Fibroblast of villous mesenchyme (primary cell): Measurements from ENCODE around the gene PGA3. TPM values are rescaled to one million over a fixed set of nuclear protein-coding genes. Genes with fewer than 3 reads are reported as not detected.
A peak's percentile ranks its signal among the peaks of the same experiment; 100 is the strongest.
"Not testable (repeated sequence)": the region's sequence is repeated elsewhere in the genome, so short reads cannot be mapped to it uniquely, and the experiment has no call there.

Experiments used
- DNase-seq: peaks from one replicate; pipeline ENCODE4 v3.0.0-alpha.2; 2010; ENCODE audit warnings: low read depth
- H3K4me3 ChIP-seq: 2 replicates; pipeline ENCODE4 v1.5.1; 2011; ENCODE audit warnings: low read depth, mild to moderate bottlenecking, low read length
- total RNA-seq: library from RNA; depleted of rRNA; stranded (reverse); fragments of >200 nt; gene quantifications from 2 replicates; pipeline ENCODE4 v1.2.3, GENCODE V29; 2012
- TF ChIP-seq, protein P1 (sequence below): IDR thresholded peaks from 2 replicates; pipeline ENCODE4 v1.5.1; 2012; ENCODE audit warnings: low read depth, mild to moderate bottlenecking, low read length; ENCODE audit not compliant: insufficient read depth

PGA3 gene
- total RNA-seq: 0.64 TPM in 1 of 2 replicates, not detected in the other

DNA sequence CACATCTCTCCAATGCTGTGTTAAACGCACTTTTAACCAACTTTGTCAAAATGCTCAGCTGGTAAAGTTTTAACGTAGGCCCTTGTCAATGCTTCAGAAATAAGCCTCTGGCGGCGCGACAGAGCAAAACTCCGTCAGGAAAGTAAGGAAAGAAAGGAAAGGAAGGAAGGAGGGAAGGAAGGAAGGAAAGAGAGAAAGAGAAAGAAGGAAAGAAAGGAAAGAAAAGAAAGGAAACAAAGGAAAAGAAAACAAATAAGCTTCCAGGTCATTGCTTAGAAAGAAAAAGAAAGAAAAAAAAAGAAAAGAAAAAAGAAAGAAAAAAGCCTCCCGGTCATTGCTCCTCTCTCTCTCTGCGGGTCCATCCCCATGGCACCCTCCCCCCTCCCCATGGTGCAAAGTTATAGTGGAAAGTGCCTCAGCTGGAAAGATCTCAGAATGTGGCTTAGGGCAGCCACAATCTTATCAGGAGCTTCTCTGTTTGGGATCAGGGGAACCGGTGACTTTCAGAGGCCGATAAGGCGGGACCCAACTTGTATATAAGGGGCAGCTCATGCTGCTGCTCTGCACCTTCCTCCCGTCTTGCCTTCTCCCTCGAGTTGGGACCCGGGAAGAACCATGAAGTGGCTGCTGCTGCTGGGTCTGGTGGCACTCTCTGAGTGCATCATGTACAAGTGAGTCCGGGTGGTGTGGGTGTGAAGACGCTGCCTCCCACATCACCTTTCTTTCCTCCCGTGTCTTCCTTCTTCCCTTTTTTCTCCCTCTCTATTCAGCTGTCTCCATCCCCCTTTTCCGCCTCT, at the start of gene PGA3:
TSS of gene PGA3 (plus strand) at position 566 of the 797 bp plus-strand sequence. CDS start at position 616, 50 bp downstream.
- not testable (repeated sequence) for DNase-seq, H3K4me3 ChIP-seq

DNA sequence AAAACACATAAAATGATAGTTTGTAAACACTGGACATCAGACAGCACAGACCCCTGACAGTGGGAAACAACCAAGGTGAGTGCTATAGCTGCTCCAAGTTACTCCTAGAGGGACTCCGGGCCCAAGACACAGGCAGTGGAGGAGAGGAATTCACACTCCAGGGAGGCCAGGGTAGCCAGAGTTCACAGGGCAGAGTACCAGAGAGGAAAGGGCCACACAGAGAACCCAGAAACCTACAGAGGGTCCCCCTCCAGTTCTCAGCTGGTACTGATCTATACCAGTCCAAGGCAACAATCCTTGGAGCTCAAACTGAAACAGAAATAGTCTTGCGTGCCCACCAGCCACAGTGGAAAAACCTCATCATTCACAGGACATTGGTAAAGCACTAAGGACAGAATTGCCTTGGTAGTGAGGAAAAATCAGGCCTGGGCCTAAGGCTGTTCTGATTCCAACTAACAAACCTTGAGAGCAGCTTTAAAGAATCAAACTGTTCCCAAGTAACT, 49.7 kb upstream of the PGA3 start:
- TF ChIP-seq, protein P1, sequence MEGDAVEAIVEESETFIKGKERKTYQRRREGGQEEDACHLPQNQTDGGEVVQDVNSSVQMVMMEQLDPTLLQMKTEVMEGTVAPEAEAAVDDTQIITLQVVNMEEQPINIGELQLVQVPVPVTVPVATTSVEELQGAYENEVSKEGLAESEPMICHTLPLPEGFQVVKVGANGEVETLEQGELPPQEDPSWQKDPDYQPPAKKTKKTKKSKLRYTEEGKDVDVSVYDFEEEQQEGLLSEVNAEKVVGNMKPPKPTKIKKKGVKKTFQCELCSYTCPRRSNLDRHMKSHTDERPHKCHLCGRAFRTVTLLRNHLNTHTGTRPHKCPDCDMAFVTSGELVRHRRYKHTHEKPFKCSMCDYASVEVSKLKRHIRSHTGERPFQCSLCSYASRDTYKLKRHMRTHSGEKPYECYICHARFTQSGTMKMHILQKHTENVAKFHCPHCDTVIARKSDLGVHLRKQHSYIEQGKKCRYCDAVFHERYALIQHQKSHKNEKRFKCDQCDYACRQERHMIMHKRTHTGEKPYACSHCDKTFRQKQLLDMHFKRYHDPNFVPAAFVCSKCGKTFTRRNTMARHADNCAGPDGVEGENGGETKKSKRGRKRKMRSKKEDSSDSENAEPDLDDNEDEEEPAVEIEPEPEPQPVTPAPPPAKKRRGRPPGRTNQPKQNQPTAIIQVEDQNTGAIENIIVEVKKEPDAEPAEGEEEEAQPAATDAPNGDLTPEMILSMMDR: no peak
- DNase-seq: peak; percentile 36
- H3K4me3 ChIP-seq: no peak overlapping the region

DNA sequence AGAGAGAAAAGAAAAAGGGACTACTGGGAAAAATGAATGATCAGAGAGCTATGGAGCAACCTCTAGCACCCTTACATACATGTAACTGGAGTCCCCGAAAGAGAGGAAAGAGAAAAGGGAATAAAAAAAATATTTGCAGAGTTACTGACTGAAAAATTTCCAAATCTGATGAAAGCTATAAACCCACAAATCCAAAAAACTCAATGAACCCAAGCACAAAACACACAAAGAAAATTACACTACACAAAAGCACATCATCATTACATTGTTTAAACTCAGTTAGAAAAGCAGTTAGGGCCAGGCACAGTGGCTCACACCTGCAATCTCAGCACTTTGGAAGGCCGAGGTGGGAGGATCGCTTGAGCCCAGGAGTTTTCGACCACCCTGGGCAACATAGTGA, 48.8 kb upstream of the PGA3 start:
- TF ChIP-seq, protein P1: no peak
- H3K4me3 ChIP-seq: no peak overlapping the region
- no peak for DNase-seq

DNA sequence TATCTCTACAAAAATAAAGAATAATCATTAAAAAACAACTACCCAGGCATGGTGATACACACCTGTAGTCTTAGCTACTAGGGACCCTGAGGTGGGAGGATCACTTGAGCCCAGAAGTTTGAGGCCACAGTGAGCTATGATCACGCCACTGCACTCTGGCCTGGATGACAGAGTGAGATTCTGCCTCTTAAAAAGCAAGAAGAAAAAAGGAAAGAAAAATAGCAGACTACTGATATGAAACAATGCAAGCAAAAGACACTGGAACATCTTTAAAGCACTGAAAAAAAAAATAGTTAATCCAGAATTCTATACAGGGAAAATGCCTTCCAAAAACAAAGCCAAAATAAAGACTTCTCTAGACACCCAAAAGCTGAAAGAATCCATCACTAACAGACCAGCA, 48.0 kb upstream of the PGA3 start:
- no peak for DNase-seq
- TF ChIP-seq, protein P1: no peak
- H3K4me3 ChIP-seq: no peak overlapping the region

DNA sequence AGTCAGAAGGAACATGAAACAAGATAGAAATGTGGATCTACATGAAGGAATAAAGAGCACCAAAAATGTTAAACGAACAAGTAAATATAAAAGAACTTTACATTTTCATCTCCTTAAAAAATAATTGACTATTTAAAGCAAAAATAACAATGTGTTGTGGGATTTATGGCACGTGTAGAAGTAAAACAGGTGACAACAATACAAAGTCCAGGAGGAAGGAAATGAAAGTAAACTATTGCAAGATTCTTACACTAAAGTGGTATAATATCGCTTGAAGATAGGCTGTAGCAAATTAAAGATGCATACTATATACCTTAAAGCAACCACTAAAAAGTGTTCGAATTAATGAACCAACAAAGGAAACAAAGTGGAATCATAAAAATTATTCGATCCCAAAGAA, 47.6 kb upstream of the PGA3 start:
- H3K4me3 ChIP-seq: no peak overlapping the region
- no peak for DNase-seq
- TF ChIP-seq, protein P1: no peak

DNA sequence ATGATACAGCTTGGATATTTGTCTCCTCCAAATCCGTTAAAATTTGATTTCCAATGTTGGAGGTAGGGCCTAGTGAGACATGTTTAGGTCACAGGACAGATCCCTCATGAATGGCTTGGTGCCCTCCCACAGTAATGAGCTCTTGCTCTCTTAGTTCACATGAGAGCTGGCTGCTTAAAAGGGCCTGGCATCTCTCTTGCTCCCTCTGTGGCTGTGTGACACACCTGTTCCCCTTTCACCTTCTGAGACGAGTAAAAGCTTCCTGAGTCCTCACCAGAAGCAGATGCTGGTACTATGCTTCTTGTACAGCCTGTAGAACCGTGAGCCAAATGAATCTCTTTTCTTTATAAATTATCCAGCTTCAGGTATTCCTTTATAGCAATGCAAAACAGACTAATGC, 45.6 kb upstream of the PGA3 start:
- H3K4me3 ChIP-seq: no peak overlapping the region
- TF ChIP-seq, protein P1: no peak
- DNase-seq: no peak

DNA sequence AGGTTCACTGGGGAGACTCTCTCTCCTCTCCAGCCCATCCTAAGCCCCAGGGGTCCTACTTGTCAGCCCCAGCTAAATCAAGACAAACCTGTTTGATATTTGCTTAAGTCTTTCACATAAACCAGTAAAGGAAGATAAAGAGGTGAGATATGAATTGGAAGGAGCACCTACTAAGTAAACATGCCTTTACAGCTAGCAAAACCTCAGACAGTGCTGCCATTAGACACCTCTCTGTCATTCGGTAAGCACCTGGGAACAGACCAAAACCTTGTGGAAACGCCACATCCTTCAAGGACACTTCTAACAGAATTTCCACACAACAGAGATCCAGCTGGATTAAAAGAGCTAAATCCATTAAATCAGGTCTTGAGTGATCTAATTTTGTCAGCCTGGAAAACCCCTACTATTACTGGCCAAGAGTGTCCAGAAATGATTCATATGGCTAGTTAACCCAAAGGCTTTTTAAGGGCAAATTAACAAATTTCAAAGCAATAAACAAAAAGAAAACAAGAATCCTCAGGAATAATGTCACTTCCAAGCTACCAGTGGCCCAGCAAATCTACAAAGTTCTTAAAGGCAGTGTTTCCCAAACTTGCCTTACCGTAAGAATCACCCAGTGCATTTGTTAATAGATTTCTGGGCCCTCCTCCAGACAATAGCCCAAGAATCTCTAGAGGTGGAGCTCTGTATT, 44.5 kb upstream of the PGA3 start:
- H3K4me3 ChIP-seq: no peak overlapping the region
- DNase-seq: peak; percentile 84
- TF ChIP-seq, protein P1: no peak
